GM19438 (cell line): ENCODE data around the gene ARFGAP1.

Experiments used
- ATAC-seq: cut with Tn5 transposase; IDR thresholded peaks from one replicate; pipeline ENCODE4 v1.9.1; 2021; ENCODE audit warnings: low read depth; ENCODE audit not compliant: unreplicated experiment

Gene ARFGAP1

DNA sequence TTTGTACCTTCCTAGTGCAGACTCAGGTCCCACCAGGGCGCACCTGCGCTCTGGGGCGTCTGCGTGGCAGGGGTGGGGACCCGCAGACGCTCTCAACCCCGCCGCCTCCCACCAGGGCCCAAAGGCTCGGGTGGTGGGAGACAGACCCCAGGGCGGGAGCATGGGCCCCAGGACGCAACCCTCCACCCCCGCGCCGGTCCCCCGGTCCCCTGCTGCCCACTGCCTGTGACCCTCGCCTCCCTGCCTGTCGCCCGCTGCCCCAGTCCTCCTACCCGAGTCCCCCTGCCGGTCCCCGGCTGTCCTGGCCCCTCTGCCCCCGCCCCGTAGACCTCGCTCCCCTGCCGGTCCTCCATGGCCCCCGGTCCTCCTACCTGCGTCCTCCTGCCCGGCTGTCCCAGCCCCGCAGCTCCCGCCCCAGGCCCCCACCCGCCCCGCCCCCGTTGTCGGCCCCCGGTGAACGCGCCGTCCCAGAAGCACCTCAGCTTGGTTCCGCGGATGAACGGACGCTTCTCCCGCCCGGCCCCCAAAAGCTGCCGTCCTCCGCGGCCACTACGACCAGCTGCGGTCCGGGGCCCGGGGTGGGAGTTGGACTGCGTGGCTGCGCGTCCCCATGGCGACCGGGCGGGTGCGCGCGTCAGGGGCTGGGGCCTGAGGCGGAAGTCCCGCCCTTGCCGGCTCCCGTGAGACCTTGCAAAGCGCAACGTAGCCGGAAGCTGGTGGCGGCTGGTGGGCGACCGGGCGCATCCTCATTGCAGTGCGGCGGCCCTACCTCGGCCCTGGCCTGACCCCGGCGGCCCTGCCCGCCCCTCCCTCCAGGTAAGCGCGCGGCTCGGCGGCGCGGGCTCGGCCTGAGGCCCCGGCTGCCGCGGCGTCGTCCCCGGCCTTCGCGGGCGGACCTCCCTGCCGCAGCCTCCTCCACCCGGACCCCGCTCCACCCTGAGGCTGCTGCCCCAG, at the start of gene ARFGAP1:
Gene ARFGAP1 (plus strand): TSS at position 709 of the 954 bp plus-strand sequence. CDS start 2,768 bp downstream, outside the sequence.
- ATAC-seq, result peak; percentile 84

DNA sequence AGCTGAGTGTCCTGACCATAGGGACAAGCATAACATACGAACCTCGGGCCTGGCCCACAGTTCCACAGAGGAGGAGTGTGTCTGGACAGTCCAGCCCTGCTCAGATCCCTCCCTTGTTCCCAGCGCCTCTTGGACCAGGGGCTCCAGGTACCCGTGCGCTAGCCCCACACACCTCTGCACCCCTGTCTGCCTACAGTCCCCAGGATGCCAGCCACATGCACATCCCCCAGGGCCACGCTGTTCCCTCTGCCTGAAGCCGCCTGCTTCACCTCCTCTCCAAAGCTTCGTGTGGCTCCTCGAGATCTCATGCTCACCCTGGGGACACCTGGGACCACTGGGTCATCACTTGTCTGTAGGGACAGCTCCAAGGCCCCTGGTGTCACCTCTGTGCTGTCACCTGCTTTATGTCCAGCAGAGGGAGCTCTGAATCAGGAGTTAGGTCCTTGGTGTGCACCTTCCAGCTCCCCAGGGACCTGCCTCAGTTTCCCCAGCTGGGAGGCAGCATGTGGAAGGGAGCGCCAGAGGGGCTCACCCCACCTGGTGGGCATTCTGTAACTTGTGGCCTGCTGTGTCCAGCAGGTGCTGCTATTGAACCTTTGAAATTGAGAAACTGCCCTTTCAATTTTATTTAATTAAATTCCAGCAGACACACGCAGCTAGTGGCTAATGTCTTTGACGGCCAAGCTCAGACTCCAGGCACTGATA, 49.3 kb upstream of the ARFGAP1 start:
- ATAC-seq, result no peak

DNA sequence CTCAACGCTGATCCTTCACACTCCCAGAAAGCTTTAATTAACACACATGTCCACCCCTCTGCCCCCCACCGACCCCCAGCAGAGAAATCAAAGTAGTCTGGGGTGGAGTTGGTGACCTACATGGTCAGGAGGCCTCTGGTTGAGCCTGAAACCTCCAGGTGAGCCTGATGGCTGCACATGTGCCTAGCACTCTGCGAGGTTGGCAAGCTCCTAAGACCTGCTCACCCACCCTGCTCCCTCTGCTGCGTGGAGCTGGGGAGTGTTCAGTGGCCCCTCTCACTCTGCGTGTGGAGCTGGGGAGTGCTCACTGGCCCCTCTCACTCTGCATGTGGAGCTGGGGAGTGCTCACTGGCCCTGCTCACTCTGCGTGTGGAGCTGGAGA, 48.8 kb upstream of the ARFGAP1 start:
- no peak for ATAC-seq

DNA sequence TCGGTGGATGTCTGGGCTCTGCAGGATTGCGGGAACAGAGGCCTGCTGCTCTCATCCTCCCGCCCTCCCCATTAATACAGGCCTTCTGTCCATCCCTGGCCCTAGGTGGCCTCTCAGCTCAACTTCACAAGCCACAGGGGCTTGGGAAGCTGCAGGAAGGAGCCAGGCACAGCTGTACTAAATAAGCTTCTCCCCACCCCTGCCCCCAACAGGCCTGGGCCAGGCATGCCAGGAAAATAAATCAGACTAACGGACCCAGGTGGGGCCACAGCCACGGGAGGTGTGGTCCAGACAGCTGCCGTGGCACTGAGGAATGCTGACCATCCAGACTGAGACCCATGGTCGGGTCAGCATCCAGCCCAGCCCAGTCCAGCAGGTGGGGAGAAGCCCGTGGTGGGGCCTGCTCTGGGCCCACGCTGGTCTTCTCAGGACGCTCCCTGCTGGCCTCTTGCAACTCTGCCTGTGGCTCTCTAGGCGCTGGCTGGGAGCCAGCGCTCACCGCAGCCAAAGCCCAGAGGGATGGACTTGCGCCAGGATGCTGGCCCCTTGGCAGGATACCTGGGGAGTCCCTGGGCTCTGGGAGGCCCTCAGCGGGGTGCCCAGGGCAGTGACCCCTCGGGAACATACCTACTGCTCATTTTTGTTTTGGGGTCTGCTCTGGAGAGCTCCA, 48.1 kb upstream of the ARFGAP1 start:
- no peak for ATAC-seq

DNA sequence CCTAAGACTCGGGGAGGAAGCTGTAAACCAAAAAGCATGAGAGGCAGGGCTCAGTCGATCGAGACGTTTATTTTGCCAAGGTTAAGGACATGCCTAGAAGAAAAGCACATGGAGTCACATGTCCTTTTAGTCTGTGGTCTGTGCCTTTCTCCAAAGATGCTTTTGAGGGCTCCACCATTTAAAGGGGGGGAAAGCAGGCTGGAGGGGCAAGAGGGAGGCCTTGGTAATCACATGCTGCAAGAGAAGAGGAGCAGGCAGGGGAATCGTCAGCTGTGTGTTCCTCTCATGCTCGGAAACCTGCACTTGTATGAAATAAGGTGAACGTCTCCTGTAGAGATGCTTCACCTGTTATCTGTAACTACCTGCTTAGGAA, 47.5 kb upstream of the ARFGAP1 start:
- no peak for ATAC-seq

DNA sequence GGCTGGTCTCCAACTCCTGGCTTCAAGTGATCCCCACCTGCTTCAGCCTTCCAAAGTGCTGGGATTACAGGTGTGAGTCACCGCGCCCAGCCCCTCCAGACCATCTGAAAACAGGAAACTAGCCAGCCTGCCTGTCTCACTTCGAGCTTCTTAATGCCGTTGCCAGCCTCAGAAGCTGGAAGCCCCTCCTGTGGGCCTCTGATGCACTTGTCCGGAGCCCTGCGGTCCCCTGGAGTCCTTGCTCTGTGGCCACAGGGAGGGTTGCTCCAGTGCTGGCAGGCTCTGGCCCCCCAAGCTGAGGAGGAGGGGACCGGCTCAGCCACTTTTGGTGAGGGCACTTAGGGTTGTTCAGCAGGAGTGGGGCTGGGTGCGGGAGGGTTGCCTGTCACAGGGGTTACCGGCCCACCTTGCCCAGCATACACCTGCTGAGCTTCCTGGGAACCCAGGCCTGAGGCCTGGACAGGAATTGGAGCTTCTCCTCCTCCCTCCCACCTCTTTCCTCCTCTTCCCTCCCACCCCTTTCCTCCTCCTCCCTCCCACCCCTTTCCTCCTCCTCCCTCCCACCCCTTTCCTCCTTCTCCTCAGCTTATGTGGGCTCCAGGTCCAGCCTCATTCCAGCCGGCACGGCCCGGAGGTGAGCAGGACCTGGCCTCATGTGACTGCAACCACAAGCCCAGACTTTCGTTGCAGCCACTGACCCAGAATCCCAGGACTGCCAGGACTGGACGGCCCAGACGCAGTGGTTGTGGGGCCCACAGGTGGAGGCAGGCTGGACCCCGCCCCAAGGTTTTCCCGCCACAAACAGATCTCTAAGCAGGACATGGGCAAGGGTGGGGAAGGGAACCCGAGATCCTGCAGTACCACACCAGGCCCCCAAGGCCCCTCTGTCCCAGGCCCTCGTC, 46.3 kb upstream of the ARFGAP1 start:
- no peak for ATAC-seq

DNA sequence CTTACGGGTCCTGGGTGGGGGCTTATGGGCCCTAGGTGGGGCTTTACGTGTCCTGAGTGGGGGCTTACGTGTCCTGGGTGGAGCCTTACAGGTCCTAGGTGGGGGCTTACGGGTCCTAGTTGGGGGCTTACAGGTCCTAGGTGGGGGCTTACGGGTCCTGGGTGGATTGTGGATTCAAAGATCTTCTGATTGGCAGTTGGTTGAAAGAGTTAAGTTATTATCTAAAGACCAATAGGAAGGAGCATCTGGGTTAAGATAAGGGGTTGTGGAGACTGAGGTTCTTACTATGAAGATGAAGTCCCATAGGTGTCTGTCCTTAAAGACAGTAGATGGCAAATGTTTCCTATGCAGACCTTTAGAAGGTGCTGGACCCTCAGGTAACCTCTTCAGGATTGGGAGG, 45.4 kb upstream of the ARFGAP1 start:
- no peak for ATAC-seq

DNA sequence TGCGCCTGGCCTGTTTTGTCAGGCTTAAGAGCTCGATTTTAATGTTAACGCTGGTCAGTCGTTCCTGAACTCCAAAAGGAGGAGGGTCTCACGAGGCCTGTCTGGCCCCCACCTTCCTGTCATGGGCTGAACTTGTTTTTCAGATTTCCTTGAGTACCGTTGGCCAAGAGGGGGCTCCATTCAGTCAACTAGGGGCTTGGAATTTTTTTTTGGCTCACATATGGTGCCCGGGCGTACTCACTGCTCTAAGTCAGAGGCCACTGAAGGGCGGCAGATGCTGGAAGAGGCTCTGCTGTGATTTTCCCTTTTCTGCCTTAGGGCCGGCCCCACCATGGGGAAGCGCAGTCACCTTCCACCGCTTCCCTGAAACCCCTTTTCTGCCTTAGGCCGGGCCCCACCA, 43.8 kb upstream of the ARFGAP1 start:
- no peak for ATAC-seq

DNA sequence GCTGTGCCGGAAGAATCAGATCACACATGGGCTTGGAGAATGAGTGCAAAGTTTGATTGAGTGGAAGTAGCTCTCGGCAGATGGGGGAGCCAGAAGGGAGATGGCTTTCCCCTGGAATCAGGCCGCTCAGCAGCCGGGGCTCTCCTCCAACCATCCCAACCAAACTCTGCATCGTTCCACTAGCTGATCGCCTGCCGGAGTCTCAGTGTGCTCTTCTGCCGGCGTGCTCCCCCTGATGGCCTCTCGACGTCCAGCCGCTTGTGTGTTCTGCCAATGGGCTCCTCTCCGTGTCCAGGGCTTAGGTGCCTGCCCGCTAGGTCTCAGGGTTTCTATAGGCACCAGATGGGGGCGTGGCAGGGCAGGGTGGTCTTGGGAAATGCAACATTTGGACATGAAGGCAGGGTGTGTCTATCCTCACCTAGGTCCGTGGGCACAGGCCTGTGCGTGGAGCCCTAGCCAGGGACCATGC, 41.8 kb upstream of the ARFGAP1 start:
- ATAC-seq, result no peak

DNA sequence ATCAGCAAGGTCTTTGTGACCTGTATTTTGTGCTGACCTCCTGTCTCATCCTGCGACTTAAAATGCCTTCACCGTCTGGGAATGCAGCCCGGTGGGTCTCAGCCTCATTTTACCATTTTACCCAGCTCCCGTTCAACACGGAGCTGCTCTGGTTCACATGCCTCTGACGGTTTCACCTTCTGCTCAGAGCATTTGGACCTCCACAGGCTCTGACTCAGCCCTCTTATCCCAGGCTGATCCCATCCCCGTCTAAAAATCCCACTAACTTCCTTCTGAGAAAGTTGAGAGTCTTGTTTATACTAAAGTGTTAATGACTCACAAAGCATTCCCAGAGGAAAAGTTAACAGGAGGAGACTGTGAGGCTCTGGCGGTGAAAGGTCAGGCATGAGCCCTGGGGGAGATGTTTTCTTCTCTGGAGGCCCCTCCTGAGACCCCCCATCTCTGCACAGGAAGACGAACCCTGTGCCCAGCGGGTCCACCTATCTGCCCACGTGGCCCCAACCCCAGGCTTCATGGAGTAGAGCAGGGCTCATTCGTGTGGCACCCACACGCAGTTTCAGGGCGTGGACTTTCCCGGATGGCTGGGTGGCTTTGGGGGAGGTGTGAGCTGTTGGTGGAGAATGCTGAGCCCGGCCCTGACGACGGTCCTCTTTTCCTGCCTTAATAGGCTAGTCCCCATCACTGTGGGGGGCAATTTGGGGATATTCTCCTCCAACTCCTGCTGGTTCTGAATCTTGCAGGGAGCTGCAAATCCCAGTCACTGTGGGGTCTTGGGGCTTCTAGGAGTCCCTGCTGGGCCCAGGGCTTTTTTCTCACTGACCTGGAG, 40.2 kb upstream of the ARFGAP1 start:
- ATAC-seq, result no peak

DNA sequence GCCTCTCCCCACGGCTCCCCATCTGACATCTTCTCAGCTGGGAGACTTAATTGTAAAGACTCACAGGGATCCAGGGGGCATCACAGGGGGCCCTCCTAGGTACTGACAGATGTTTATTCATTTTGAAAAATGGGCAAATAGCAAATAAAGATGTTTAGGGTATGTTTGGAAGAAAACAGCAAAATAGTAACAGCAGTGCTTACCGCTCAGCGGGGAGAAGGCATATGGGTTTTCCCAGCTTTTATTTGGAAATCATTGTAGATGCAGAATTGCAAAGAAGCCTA, 39.6 kb upstream of the ARFGAP1 start:
- no peak for ATAC-seq

DNA sequence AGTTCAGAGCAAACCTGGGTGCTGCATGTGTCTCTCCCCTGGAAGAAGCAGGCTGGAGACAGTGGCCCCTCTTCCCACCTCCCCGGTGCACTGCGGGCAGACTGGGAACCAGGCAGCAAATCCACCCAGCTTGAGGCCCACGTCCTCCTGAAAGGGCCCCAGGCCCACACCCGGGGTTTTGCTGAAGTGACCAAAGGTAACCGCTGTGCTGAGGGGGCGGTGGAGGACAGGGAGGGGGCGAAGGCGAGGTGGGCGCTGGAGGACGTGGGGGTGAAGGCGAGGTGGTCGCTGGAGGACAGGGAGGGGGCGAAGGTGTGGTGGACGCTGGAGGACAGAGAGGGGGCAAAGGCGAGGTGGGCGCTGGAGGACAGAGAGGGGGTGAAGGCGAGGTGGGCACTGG, 38.7 kb upstream of the ARFGAP1 start:
- no peak for ATAC-seq

DNA sequence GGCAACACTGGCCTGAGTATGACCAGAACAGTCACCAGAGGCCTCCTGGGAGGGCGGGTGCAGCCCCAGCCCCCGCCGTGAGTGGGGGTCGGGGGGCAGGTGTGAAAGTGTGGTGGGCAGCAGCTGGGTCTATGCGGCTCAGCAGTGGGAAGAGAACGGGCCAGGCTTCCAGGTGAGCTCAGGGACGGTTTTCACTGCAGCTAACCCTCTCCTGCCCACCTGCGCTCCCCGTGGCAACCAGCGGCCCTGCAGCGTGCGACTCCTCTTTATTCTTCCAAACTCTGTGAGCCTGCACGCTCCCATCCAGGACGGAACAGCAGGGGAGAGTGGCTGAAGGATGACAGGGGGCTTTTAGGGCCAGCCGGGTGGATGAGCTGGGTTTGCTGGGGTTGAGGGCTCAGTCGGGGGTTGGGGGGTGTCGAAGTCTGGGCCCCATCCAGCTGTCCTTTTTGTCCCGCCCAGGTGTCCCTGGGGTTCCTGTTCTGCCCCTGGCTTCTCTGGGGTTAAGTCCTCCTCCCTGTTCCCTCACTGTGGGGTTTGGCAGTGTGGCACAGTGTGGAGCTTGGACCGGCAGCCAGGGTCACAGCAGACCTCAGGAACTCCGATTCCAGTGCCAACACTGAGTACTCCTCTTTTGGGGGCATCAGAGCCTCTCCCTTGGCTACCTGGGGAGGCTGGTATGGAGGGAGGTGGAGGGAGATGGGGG, 37.8 kb upstream of the ARFGAP1 start:
- ATAC-seq, result no peak

DNA sequence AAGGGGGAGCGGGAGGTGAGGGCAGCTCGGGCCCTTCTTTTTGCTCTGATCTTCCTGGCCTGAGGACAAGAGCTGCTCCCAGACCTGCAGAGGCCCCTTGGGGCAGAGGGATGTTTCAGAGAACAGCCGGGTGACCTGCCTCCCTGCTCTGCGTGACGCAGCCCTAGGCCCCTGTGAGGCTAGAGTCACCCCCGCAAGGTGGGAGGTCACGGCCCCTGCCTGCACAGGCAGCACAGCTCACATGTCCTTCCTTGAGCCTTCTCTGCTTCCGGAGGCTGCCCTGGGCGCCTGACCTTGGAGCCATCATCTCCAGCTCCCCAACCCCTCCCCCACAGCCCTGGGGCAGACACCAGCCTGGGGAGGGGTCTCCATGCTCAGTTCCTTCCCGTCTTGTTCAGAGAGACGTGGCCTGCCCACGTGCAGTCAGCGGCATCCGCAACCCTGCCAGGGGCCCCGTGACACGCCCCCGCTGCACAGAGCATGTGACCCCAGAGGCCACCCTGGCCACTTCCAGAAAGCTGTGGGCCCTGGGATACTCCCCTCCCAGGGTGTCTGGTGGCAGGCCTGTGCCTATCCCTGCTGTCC, 37.1 kb upstream of the ARFGAP1 start, which contains the start of gene BIRC7:
Gene BIRC7 (plus strand): TSS at position 507 of the 585 bp plus-strand sequence. CDS start 192 bp downstream, outside the sequence.
- no peak for ATAC-seq

DNA sequence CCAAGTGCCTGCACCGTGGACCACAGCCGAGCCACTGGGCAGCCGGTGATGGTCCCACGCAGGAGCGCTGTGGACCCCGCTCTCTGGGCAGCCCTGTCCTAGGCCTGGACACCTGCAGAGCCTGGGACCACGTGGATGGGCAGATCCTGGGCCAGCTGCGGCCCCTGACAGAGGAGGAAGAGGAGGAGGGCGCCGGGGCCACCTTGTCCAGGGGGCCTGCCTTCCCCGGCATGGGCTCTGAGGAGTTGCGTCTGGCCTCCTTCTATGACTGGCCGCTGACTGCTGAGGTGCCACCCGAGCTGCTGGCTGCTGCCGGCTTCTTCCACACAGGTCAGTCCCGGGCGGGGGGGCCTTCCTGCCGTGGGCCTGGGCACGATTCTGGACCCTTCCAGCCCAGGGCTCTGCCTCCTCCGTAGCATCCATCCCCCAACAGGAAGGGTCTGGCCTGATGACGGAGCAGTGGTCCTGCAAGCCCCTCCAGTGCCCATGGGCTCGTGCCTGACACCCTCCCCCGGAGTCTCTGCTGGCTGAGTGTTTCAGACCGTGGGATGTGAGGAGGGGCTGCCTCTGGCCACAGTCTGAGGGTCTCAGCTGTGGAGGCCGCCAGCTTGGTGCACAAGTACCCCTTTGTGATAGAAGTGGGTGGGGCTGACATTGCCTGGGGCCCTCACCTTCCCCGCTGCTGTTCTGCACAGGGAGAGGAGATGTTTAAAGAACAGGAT, 36.3 kb upstream of the ARFGAP1 start:
- no peak for ATAC-seq

DNA sequence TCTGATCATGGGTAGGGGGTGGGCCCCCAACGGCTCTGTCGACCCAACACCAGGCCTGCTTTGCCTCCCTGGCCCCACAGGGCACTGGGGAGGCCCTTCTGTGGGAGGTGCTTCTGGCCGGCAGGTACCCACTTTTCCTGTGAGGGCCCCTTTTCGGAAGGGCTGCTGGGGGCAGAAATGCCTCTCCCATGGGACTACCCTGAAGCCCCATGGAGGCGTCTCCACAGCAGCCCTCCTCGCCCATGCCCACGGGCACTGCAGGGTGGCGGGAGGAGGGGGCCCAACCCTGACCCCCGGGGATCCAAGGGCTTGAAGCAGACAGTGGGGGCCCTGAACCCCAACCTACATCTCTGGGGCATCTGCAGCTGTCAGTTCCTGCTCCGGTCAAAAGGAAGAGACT, 34.6 kb upstream of the ARFGAP1 start:
- no peak for ATAC-seq

DNA sequence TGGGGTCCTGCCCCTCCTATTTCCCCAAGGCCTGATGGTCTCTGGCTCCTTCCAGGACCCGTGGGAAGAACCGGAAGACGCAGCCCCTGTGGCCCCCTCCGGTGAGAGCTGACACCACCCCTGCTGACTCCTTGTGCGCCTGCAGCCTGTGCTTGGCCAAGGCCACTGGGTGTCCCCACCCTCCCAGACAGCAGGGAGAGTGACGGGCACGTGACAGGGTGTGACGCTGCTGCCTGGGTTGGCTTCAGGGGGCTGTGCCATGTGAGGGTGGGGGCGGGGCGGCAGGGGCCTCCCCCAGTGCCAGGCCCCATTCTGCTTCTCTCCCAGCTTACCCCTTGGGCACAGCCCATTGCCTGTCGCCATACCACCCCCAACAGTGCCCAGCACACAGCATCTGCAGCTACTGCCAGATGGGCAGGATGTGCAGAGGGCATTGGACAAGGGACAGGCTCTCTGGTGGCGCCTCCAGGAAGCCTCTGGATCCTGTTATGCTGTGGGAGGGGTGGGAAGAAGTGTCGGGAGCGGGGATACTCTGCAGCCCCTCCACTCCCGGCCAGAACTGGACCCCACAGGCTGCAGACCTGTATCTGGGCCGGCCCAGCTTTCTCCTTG, 34.0 kb upstream of the ARFGAP1 start:
- ATAC-seq, result no peak
